Measurements from ENCODE around the gene OR9A4. TPM values are rescaled to one million over a fixed set of nuclear protein-coding genes. Genes with fewer than 3 reads are reported as not detected.
"Not testable (repeated sequence)": the region's sequence is repeated elsewhere in the genome, so short reads cannot be mapped to it uniquely, and the experiment has no call there.

OR9A4 gene
- total RNA-seq, 1 experiment from 2014 or later, result not detected

DNA sequence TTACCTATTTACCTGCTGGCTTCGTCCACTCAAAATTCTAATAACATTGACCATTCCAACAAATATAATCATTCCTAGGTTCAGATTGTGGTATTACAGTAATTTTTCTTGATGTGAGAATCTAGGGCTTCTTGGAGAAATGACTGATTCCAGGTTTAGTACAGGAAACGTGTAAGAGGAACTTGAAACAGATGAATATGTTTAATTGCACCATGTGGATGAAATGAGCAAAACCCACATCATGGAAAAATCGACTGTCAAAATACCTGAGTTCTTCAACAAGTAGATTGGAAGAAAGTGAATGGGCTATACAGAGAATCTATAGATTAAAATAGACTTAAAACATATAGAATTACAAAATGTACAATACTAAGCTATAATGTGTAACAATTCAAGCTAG, 24.9 kb upstream of the OR9A4 start:
- Histone ChIP-seq H4K91ac (ENCODE audit: insufficient read length, low read depth, low read length) (no peak overlapping the region), H4K5ac (ENCODE audit: insufficient read length, low read depth, low read length) (no peak overlapping the region), H3K4me2 (ENCODE audit: insufficient read depth, insufficient read length, low read length) (no peak overlapping the region), H3K9me3 (ENCODE audit: control insufficient read depth, low read depth, low read length) (no peaks in the 10 kb centered on the region), H3K23me2 (ENCODE audit: insufficient read length, low read depth, low read length, poor library complexity, severe bottlenecking) (no peaks in the 10 kb centered on the region), H3K4me1 (ENCODE audit: insufficient read depth, low read length) (no peaks in the 10 kb centered on the region), H3K9ac (ENCODE audit: extremely low read depth, insufficient read length, low read length) (no peak overlapping the region), H2BK120ac (ENCODE audit: low read depth, low read length, poor library complexity, severe bottlenecking) (no peak overlapping the region), H3K14ac (ENCODE audit: insufficient read depth, low read length) (no peak overlapping the region), H2AK5ac (ENCODE audit: insufficient read length, low read length) (no peak overlapping the region), H3K27ac (ENCODE audit: insufficient read length, low read depth, low read length) (no peak overlapping the region), H3K79me2 (ENCODE audit: insufficient read depth, low read length) (no peaks in the 10 kb centered on the region), H3K79me1 (ENCODE audit: insufficient read depth, low read depth, low read length, poor library complexity, severe bottlenecking) (no peaks in the 10 kb centered on the region), H3K18ac (ENCODE audit: insufficient read length, low read depth, low read length) (no peak overlapping the region), H3T11ph (ENCODE audit: low read length) (no peak overlapping the region), H3K27me3 (ENCODE audit: insufficient read depth, low read length) (no peaks in the 10 kb centered on the region), H3K56ac (ENCODE audit: insufficient read length, low read depth, low read length) (no peak overlapping the region), H2BK5ac (ENCODE audit: insufficient read length, low read length) (no peak overlapping the region), H3K4ac (ENCODE audit: low read depth, low read length) (no peak overlapping the region), H2AFZ (ENCODE audit: low read length) (no peak overlapping the region), H2BK20ac (ENCODE audit: low read depth, low read length, poor library complexity, severe bottlenecking) (no peak overlapping the region), H4K8ac (replicated peaks; ENCODE audit: insufficient read length, low read depth, low read length) (no peak overlapping the region), H2BK12ac (ENCODE audit: insufficient read length, low read depth, low read length) (no peak overlapping the region), H2BK15ac (ENCODE audit: low read depth, low read length) (no peak overlapping the region), H4K20me1 (ENCODE audit: control insufficient read depth, insufficient read depth, insufficient read length) (no peaks in the 10 kb centered on the region), H3K23ac (ENCODE audit: insufficient read length, low read depth, low read length) (no peak overlapping the region)
- Mint-ChIP-seq H3K27ac (no peak overlapping the region), H3K9me3 (no peaks in the 10 kb centered on the region), H3K4me1 (peaks cover 10 to 11% of the 10 kb centered on the region in 2 experiments), H3K27me3 (ENCODE audit: low read depth) (no peaks in the 10 kb centered on the region), H3K4me3 (no peak overlapping the region), H3K36me3 (ENCODE audit: insufficient read depth in 1 of 3, low read depth in 3 of 3) (no peaks in the 10 kb centered on the region)
- no peak for DNase-seq
- TF ChIP-seq, protein P1, sequence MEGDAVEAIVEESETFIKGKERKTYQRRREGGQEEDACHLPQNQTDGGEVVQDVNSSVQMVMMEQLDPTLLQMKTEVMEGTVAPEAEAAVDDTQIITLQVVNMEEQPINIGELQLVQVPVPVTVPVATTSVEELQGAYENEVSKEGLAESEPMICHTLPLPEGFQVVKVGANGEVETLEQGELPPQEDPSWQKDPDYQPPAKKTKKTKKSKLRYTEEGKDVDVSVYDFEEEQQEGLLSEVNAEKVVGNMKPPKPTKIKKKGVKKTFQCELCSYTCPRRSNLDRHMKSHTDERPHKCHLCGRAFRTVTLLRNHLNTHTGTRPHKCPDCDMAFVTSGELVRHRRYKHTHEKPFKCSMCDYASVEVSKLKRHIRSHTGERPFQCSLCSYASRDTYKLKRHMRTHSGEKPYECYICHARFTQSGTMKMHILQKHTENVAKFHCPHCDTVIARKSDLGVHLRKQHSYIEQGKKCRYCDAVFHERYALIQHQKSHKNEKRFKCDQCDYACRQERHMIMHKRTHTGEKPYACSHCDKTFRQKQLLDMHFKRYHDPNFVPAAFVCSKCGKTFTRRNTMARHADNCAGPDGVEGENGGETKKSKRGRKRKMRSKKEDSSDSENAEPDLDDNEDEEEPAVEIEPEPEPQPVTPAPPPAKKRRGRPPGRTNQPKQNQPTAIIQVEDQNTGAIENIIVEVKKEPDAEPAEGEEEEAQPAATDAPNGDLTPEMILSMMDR (conservative IDR thresholded peaks at IDR 0.05), result no peak
- WGBS (ENCODE audit: extremely low coverage, insufficient read length, low lambda C conversion rate), result no CpG with 5 or more reads among the region's 3 CpGs

DNA sequence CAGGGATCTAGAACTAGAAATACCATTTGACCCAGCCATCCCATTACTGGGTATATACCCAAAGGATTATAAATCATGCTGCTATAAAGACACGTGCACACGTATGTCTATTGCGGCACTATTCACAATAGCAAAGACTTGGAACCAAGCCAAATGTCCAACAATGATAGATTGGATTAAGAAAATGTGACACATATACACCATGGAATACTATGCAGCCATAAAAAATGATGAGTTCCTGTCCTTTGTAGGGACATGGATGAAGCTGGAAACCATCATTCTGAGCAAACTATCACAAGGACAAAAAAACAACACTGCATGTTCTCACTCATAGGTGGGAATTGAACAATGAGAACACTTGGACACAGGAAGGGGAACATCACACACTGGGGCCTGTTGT, 16.8 kb upstream of the OR9A4 start:
- DNase-seq; H3K79me1 ChIP-seq (ENCODE audit: insufficient read depth, low read depth, low read length, poor library complexity, severe bottlenecking); H3K23me2 ChIP-seq (ENCODE audit: insufficient read length, low read depth, low read length, poor library complexity, severe bottlenecking); H2BK15ac ChIP-seq (ENCODE audit: low read depth, low read length); H3K79me2 ChIP-seq (ENCODE audit: insufficient read depth, low read length); H3K56ac ChIP-seq (ENCODE audit: insufficient read length, low read depth, low read length); H2BK12ac ChIP-seq (ENCODE audit: insufficient read length, low read depth, low read length); H3K27ac ChIP-seq (ENCODE audit: insufficient read length, low read depth, low read length); H3K36me3 Mint-ChIP-seq (ENCODE audit: insufficient read depth in 1 of 3, low read depth in 3 of 3); H3K27me3 Mint-ChIP-seq (ENCODE audit: low read depth); H3K4me2 ChIP-seq (ENCODE audit: insufficient read depth, insufficient read length, low read length); H3K27me3 ChIP-seq (ENCODE audit: insufficient read depth, low read length); H3K18ac ChIP-seq (ENCODE audit: insufficient read length, low read depth, low read length); H2AK5ac ChIP-seq (ENCODE audit: insufficient read length, low read length); H3K23ac ChIP-seq (ENCODE audit: insufficient read length, low read depth, low read length); H3K4me1 Mint-ChIP-seq; H3T11ph ChIP-seq (ENCODE audit: low read length); H2BK120ac ChIP-seq (ENCODE audit: low read depth, low read length, poor library complexity, severe bottlenecking); H3K4me3 Mint-ChIP-seq; H4K91ac ChIP-seq (ENCODE audit: insufficient read length, low read depth, low read length); H3K4me1 ChIP-seq (ENCODE audit: insufficient read depth, low read length); H4K20me1 ChIP-seq (ENCODE audit: control insufficient read depth, insufficient read depth, insufficient read length); H2BK20ac ChIP-seq (ENCODE audit: low read depth, low read length, poor library complexity, severe bottlenecking); H3K4ac ChIP-seq (ENCODE audit: low read depth, low read length); H3K9me3 Mint-ChIP-seq; H2AFZ ChIP-seq (ENCODE audit: low read length); H4K5ac ChIP-seq (ENCODE audit: insufficient read length, low read depth, low read length); H3K9me3 ChIP-seq (ENCODE audit: control insufficient read depth, low read depth, low read length); H3K9ac ChIP-seq (ENCODE audit: extremely low read depth, insufficient read length, low read length); H3K27ac Mint-ChIP-seq; H2BK5ac ChIP-seq (ENCODE audit: insufficient read length, low read length); H4K8ac ChIP-seq (replicated peaks; ENCODE audit: insufficient read length, low read depth, low read length); H3K14ac ChIP-seq (ENCODE audit: insufficient read depth, low read length): not testable (repeated sequence)
- WGBS (ENCODE audit: extremely low coverage, insufficient read length, low lambda C conversion rate), result no CpG with 5 or more reads among the region's 3 CpGs
